OCI-LY1 (cell line): ENCODE results near the gene AFMID.

ENCODE experiments used
- CTCF ChIP-seq: fragments of 200-600 bp; sonication (generic), shearing (Covaris generic); IDR thresholded peaks from 2 replicates; pipeline ENCODE4 v1.5.1; 2017; ENCODE audit warnings: mild to moderate bottlenecking, antibody characterized with exemption, low read length, moderate library complexity, mixed read lengths
- EZH2 ChIP-seq: fragments of 200-600 bp; sonication (generic), shearing (Covaris generic); IDR thresholded peaks from 2 replicates; pipeline ENCODE4 v1.8.0; 2017; ENCODE audit warnings: borderline replicate concordance, mixed run types, mild to moderate bottlenecking, antibody characterized with exemption, low read length, moderate library complexity, mixed read lengths

- TF ChIP-seq CTCF (no peak), EZH2 (no peak)
These were observed 7.8 kb upstream of the AFMID start for GRCh38 chr17:78179372-78179771.
